ENCODE data around the gene LACTB.
A peak's percentile ranks its signal among the peaks of the same experiment; 100 is the strongest.

LACTB gene

DNA sequence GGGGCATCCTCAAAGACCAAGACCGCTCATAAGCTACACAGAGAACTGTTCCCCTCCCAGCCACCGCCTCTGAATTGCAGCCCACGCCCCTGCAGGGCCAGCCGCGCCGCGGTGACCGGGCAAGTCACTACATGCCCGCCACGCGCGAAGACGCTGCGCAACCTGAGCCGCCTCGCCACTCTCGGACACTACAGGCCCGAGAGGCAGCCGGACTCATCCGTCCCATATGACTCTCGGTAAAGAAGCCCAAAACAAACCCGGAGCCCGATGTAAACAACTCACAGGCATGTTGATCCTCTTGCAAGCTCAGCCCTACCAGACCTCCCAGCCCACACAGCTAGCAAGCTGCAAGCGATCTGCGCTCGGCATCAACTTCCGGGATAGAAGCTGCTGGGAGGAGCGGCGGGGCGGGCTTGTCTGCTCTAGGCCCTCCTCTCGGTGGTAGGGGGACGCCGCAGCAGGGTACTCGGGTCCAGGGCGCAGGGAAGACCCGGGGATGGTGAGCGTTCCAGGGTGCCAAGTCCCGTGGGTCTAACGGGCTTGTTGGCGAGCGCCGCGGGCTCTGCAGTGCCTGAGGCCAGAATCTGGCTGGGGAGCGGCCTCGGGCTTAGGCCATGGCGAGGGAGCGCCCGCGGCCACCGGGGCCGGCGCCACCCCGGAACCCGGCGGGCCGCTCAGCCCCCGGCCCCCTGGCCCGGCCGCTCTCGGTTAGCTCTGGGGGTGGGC, 35.6 kb downstream of the LACTB start, which contains the start of gene RPS27L:
Gene RPS27L, minus strand, starts transcription at position 360 of the 726 bp plus-strand sequence. Its CDS starts 72 bp downstream, at position 288.
- DNase-seq: peak; percentile 93 to 95
- TF ChIP-seq POLR2A (IDR thresholded peaks at IDR 0.05; ENCODE audit: low read length) (peak; percentile 99), GATA1 (IDR thresholded peaks at IDR 0.05; ENCODE audit: low read depth, low read length) (no peak)

DNA sequence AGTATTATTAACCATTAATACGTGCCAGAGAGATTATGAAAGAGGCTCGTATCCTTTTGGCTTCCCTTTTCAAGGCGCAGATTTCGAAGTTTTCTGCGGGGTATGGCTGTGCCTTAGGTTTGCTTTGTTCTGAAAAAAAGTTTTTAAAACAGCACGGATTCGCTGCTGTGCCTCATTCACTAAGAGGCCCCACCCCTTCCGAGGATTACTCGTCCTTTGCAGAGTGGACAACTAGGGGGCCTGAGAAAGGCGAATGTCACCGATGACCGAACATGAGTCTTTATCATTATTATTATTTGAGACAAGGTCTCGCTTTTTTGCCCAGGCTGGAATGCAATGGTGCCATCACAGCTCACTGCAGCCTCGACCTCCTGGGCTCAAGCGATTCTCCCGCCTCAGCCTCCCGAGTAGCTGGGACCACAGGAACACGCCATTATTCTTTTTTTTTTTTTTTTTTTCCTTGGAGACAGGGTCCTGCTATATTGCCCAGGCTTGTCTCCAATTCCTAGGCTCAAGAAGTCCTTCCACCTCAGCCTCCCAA, 36.3 kb downstream of the LACTB start:
- TF ChIP-seq POLR2A (IDR thresholded peaks at IDR 0.05; ENCODE audit: low read length) (no peak), GATA1 (IDR thresholded peaks at IDR 0.05; ENCODE audit: low read depth, low read length) (no peak)
- peak; percentile 73 to 79 for DNase-seq

DNA sequence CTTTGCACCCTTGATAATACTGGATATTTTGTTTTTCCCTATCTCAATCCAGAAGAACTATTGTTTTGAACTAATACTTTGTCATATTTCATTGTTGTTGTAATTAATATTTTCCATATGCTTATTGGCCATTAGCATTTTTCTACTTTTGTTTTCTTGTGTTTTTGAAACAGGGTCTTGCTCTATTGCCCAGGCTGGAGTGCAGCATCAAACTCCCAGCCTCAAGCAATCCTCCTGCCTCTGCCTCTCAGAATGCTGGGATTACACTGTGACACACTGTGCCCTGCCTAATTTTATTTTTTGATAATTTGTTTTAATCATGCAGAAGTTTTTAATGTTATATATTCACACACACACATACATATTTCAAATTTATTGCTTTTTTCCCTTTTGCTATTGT, 39.0 kb downstream of the LACTB start:
- no peak for DNase-seq
- TF ChIP-seq GATA1 (IDR thresholded peaks at IDR 0.05; ENCODE audit: low read depth, low read length): no peak
- no peak for TF ChIP-seq POLR2A (IDR thresholded peaks at IDR 0.05; ENCODE audit: low read length)

DNA sequence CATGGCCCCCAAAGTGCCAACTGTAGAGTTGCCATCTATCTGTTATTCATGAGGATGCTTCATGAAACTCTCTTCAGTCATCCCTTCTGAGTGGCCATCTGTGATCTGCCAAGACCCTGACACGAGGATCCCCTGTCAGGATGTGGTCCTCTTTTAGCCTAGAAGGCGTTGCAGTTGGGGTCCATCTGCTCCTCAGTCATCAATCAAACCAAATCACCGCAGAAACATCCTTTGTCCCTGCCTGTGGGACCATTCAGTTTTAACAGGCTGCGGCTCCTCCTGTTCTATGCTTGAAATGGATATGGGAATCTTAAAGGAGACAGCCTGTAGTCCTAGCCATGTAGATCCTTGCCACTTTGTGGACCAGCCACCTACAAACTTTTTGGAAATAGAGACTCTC, 41.6 kb downstream of the LACTB start:
- TF ChIP-seq POLR2A (IDR thresholded peaks at IDR 0.05; ENCODE audit: low read length): no peak
- TF ChIP-seq GATA1 (IDR thresholded peaks at IDR 0.05; ENCODE audit: low read depth, low read length): no peak
- DNase-seq: no peak

DNA sequence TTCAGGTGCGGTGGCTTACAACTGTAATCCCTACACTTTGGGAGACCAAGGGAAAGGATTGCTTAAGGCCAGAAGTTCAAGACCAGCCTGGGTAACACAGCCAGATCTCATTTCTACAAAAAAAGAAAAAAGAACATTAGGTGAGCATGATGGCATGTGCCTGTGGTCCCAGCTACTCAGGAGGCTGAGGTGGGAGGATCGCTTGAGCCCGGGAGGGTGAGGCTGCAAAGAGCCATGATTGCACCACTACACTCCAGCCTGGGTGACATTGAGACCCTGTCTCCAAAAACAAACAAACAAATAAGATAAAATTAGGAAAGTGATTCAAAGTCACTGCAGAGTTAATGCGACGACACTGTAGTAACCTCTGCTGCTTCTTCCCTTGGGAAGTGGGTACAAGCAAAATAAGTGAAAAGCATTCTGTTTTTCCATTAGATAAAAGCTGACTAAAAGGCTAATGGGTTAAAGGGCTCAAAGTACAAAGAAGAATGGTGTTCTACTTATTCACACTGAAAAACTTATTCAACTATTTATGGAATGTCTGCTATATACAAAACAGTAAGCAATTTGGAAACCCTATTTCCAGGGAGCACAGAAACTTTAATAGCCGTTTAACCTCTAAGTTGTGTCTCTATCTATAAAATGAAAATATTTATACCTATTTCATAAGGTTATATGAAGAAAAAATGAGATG, 43.7 kb downstream of the LACTB start:
- TF ChIP-seq POLR2A (IDR thresholded peaks at IDR 0.05; ENCODE audit: low read length): no peak
- no peak for TF ChIP-seq GATA1 (IDR thresholded peaks at IDR 0.05; ENCODE audit: low read depth, low read length)
- DNase-seq: no peak

DNA sequence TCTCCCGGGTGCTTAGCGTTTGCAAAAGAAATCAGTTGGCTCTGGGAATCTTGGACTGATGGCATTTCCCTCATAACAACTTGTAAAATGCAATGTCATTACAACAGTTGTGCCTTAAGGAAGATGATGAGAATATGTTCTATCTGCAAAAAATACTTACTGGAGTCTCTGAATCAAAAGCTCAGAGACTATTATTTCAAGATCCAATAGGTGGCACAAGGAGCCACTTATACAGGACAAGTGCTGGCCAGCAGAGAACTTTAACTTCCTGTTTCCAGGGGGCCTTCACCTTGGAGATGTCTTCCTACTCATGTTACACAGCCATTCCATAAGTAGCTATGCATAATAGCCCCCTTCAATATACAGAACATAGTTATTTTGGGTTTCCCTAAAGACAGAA, 44.6 kb downstream of the LACTB start:
- peak; percentile 24 to 26 for DNase-seq
- TF ChIP-seq GATA1 (IDR thresholded peaks at IDR 0.05; ENCODE audit: low read depth, low read length) (no peak), POLR2A (IDR thresholded peaks at IDR 0.05; ENCODE audit: low read length) (no peak)

DNA sequence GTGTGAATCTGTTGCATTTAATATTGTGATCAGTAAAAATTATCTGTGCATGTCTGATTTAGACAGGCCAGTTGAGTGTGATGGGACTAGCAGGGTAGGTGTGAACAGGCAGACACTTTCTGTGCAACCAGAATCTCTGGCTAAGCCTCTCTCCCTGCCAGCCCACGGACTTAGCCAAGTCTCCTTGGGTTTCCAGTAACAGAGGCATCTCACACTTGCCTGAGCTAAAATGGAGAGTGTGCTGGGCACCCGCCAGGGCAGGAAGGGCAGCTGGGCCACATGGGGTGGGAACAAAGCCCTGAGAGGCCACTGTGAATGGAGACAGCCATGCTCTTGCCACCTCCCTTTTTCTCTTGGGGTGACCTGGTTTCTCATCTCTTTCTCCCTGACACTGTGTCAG, 48.1 kb downstream of the LACTB start:
- no peak for TF ChIP-seq GATA1 (IDR thresholded peaks at IDR 0.05; ENCODE audit: low read depth, low read length)
- no peak for TF ChIP-seq POLR2A (IDR thresholded peaks at IDR 0.05; ENCODE audit: low read length)
- DNase-seq: no peak

DNA sequence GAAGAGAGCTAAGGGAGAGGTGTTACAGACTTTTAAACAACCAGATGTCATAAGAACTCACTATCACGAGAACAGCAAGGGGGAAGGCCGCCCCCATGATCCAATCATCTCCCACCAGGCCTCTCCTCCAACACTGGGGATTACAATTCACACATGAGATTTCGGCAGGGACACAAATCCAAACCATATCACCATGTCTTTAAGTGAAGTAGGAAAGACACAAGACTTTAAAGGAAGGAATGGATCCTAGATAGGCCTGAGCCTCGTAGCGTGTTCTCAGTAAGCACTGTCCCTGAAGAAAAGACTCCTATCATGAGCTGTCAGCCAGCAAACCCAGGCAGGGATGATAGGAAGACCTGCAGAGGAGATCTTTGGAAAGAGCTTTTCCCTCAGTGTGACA, 50.7 kb downstream of the LACTB start:
- DNase-seq: no peak
- TF ChIP-seq GATA1 (IDR thresholded peaks at IDR 0.05; ENCODE audit: low read depth, low read length) (no peak), POLR2A (IDR thresholded peaks at IDR 0.05; ENCODE audit: low read length) (no peak)

DNA sequence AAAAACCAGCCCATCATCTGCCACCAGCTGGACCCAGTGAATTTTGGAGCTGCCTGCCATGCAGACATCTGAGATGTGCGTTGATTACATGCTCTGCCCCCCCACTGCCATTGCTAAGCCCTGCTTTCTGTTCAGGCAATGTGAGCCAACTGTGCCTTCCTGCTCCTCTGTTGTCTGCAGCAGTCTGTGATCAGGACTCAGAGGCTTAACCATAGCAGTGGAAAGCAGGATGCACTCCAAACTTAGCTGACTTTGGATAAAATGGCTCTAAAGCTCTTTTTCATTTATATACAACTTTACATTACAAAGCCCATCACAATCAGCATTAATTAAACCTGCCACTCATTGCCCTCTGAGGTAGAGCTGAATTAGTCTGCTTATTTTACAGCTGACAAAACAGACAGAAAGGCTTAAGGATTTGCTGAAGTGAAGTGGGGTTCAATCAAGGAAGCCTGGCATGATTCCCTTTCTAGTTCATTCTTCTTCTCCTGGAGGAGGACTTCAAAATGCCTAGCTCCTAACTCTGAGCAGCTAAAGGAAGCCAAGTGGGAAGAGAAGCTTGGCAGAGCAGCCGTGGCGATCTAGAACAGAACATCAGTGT, 51.3 kb downstream of the LACTB start:
- DNase-seq: no peak
- no peak for TF ChIP-seq POLR2A (IDR thresholded peaks at IDR 0.05; ENCODE audit: low read length)

DNA sequence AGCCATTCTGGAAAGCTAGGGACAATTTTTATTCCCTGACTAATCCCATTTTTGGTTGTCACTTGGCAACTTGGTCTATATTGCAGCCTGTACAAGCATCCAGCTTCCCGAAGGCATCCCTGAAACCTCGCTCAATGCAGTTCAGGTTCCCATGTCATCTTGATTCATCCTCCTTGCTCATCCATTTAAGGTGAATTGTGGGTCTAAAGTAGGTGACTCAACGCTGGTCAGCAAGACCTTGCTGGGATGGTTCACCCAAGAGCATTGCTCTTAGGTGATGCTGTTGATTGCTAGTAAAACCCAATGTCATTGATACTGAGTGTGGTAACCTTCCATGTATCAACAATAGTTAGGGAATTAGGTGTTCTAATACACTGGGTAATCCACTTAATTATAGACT, 54.6 kb downstream of the LACTB start:
- TF ChIP-seq POLR2A (IDR thresholded peaks at IDR 0.05; ENCODE audit: low read length): no peak
- TF ChIP-seq GATA1 (IDR thresholded peaks at IDR 0.05; ENCODE audit: low read depth, low read length): no peak
- no peak for DNase-seq

DNA sequence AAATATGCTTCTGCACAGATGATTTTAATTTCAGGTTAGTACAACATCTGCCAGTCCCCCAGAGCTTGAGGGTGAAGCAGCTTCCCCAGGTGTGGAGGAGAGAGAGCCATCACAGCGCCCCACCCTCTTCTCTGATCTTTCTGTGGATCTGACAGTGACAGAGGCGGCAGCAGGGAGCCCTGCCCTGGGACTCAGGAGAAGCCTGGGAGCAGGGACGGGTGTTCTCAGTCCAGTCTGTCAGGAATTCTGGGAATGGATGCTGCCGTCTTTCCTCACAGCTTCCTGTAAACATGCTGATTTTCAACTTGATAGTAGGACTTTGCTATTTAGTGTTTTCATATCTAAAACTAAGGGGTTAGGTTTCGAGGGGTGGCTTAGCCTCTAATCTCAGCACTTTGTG, 56.4 kb downstream of the LACTB start:
- TF ChIP-seq GATA1 (IDR thresholded peaks at IDR 0.05; ENCODE audit: low read depth, low read length): no peak
- TF ChIP-seq POLR2A (IDR thresholded peaks at IDR 0.05; ENCODE audit: low read length): no peak
- DNase-seq: no peak

DNA sequence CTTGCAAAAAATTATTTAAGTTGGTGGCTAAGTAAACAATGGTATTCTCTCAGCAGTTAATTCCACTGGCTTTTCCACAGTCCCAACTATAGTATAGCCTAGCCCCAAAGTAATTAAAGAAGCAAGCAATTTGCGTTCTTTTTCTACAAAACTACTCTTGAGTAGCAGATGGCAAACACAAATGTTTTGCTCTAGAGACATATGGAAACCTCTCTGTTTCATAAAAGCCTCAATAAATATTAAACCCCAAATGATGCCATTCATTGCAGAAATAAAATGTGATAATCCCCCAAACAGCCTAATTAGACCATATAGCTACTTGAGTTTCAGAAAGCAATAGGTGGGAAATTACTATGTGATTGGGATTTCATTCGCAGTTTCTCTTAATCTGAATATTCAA, 59.1 kb downstream of the LACTB start:
- TF ChIP-seq GATA1 (IDR thresholded peaks at IDR 0.05; ENCODE audit: low read depth, low read length) (no peak), POLR2A (IDR thresholded peaks at IDR 0.05; ENCODE audit: low read length) (no peak)
- DNase-seq: no peak

DNA sequence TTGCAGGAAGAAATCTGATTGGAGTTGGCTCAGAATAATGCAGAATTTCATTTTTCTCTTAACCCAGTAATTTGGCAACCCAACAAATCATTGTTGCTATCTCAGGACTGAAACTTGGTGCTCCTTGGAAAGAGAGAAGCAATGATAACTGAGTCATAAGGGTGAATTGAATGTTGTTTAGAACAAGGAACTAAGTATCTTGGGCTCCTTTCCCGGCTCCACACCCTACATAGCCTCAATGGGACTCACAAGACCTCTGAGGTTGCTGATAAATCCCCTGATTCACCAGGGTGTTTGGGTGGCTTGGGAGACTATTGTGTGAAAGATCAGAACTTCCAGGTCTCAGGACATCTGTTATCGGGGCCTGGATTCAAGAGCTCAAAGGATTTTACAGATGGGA, 60.0 kb downstream of the LACTB start:
- no peak for DNase-seq
- TF ChIP-seq POLR2A (IDR thresholded peaks at IDR 0.05; ENCODE audit: low read length): no peak

DNA sequence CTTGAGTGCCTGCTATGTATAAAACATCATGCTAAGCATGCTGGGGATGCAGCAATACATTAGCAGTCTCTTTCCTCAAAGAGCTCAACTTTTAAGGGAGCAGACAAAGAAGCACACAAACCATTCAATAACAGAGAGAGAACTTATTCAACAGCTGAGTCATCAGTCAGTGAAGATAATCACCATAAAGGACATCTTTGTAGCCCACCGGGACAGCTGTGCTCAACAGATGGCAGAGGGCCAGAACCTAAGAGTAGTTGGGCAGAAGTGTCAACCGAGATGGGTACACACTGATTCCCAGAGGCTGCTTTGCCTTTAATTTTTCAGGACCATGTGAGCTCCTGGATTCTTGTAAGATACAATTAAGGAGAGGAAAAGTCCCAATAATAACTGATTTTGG, 63.5 kb downstream of the LACTB start:
- peak; percentile 35 to 46 for DNase-seq
- TF ChIP-seq POLR2A (IDR thresholded peaks at IDR 0.05; ENCODE audit: low read length) (no peak), GATA1 (IDR thresholded peaks at IDR 0.05; ENCODE audit: low read depth, low read length) (no peak)

Measured in erythroblast (primary cell).